Adrenal gland (tissue), 12 donors: ENCODE results near the gene MDN1. TPM values are rescaled to one million over a fixed set of nuclear protein-coding genes. Genes with fewer than 3 reads are reported as not detected.

Source experiments
- DNase-seq, 7 donors: peaks; one replicate each; pipeline ENCODE4 v3.0.0-alpha.2; 2019 to 2020
- H3K27ac ChIP-seq, 5 donors: fragments of 200-600 bp; sonication (generic) in 4 of 5; 1 replicate in 3 of 5; 2 replicates in 2 of 5; pipeline versions ENCODE4 v1.5.1 to v1.8.0; 2016 to 2020; ENCODE audit warnings: mild to moderate bottlenecking in 1 of 5
- H3K27me3 ChIP-seq: fragments of 200-600 bp; 2 replicates; pipeline ENCODE4 v1.8.0; 2021
- H3K36me3 ChIP-seq, 2 donors: fragments of 200-600 bp; replicated peaks in 1 of 2; 1 replicate in 1 of 2; 2 replicates in 1 of 2; pipeline versions ENCODE4 v1.5.1 to v1.8.0; 2018 to 2022
- H3K4me1 ChIP-seq, 2 donors: fragments of 200-600 bp; replicated peaks in 1 of 2; 1 replicate in 1 of 2; 2 replicates in 1 of 2; pipeline versions ENCODE4 v1.5.1 to v1.8.0; 2018 to 2021
- H3K4me3 ChIP-seq, 4 donors: fragments of 200-600 bp; sonication (generic) in 3 of 4; one replicate each; pipeline ENCODE4 v1.5.1; 2016 to 2018
- H3K9me3 ChIP-seq, 3 donors: fragments of 200-600 bp; sonication (generic) in 1 of 3; replicated peaks in 1 of 3; 1 replicate in 2 of 3; 2 replicates in 1 of 3; pipeline versions ENCODE4 v1.5.1 to v1.8.0; 2016 to 2021
- CTCF ChIP-seq, 6 experiments: fragments of 450-650 bp in 4 of 6; fragments of 200-600 bp in 2 of 6; sonication (generic) in 1 of 6; IDR thresholded peaks; 1 replicate in 5 of 6; 2 replicates in 1 of 6; pipeline versions ENCODE4 v1.5.1 to v1.8.0; 2016 to 2021; ENCODE audit warnings: antibody characterized with exemption in 6 of 6, mild to moderate bottlenecking in 2 of 6, moderate library complexity in 1 of 6
- POLR2A ChIP-seq, 2 donors: fragments of 450-650 bp; IDR thresholded peaks; one replicate each; pipeline ENCODE4 v1.6.1; 2017; ENCODE audit warnings: antibody characterized with exemption in 2 of 2, mild to moderate bottlenecking in 2 of 2, moderate library complexity in 1 of 2
- WGBS, 4 donors: extraction: QIAGEN DNeasy Blood & Tissue Kit in 2 of 4; methylation state at CpG; one replicate each; pipeline versions ENCODE4 v1.1.5 to v1.1.7; 2013 to 2017; 5-methylcytosine and 5-hydroxymethylcytosine counted together
- intact Hi-C, 2 donors: fragments of 100-400 bp; cut with DNase I; formaldehyde crosslinking; loops; one replicate each; pipeline versions ENCODE4 v1.14.1 to v1.15.0; 2022 to 2023
- polyA plus RNA-seq, 3 donors: library from polyadenylated mRNA; stranded (reverse); fragments of 200-250 nt in 2 of 3; fragments of 350-450 nt in 1 of 3; fragmentation: Illumina TruSeq in 1 of 3; extraction: RNeasy Lipid Tissue Mini Kit (QIAGEN cat#74804) in 1 of 3; gene quantifications; one replicate each; pipeline ENCODE4 v1.2.3, GENCODE V29; 2013 to 2014
- total RNA-seq, 9 donors: library from RNA; depleted of rRNA in 4 of 9; stranded (reverse); fragments of >200 nt in 4 of 9; fragments of 120-200 nt in 1 of 9; fragmentation: NEBNext Ultra II Directional in 1 of 9; extraction: Animal tissue kit (Norgen Biotek cat#: 25700) in 1 of 9; gene quantifications; one replicate each; pipeline versions ENCODE4 v1.1.0 to v1.2.4, GENCODE V29; 2013 to 2023
- donor health status: healthy with polysubstance abuse.
- donor health status: Bipolar disorder and iron deficiency.
- donor health status: DM: yes; HTN: yes; CAD: no.
- donor health status: DM: no; HTN: no; CAD: no.
- donor health status: DM: no; HTN: no; CAD: no.
- donor health status: DM: yes; HTN: yes; CAD: no.

Gene MDN1
- total and polyA plus RNA-seq, 12 donors = 15.0 to 74.1 (median 28.4) TPM

- TF ChIP-seq CTCF (IDR thresholded peaks at IDR 0.05) (no peak), POLR2A (IDR thresholded peaks at IDR 0.05) (no peak)
- WGBS, 4 donors = 54 to 77% (median 70%) methylated on average over 7 of the region's 7 CpGs
- Histone ChIP-seq H3K4me3 (no peak overlapping the region), H3K4me1 (no peaks in the 10 kb centered on the region), H3K27me3 (no peaks in the 10 kb centered on the region), H3K27ac (no peak overlapping the region), H3K9me3 (no peaks in the 10 kb centered on the region), H3K36me3 (peaks cover 0 to 94% of the 10 kb centered on the region in 2 donors)
- no peak for DNase-seq
- intact Hi-C loops = no loop called here
These were observed 143.4 kb downstream of the MDN1 start for GRCh38 chr6:89675949-89676748.

DNA sequence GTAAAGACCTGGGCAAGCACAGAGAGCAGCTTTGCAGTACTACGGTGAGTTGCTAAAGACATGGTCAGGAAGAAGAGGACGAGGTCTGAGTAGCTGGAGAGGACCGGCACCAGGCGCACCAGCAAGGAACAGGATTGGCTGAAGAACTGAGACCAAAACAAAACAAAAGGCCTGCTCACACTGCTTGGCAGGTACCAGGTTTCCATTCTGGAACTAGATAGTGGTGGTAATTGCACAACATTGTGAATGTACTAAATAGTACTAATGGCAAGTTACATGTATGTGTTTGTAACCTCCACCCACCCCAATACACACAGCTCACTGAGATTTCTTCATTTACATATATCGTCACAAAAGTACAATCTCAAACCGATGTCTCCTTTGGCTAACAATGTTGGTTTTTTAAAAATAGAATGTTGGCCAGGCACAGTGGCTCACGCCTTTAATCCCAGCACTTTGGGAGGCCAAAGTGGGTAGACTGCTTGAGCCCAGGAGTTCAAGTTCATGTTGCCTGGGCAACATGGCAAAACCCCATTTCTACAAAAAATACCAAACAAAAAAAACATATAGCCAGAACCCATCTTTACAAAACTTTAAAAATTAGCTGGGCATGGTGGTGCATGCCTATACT, 148.5 kb downstream of the MDN1 start:
- Histone ChIP-seq H3K36me3 (peaks cover 0 to 68% of the 10 kb centered on the region in 2 donors), H3K4me3 (no peak overlapping the region), H3K9me3 (no peaks in the 10 kb centered on the region), H3K27me3 (no peaks in the 10 kb centered on the region), H3K27ac (no peak overlapping the region), H3K4me1 (peaks cover 0 to 5% of the 10 kb centered on the region in 2 donors)
- DNase-seq = no peak
- intact Hi-C loops = no loop called here
- 93 to 96% (median 96%) methylated on average over 7 of the region's 7 CpGs for WGBS, 4 donors
- TF ChIP-seq POLR2A (IDR thresholded peaks at IDR 0.05) (no peak), CTCF (IDR thresholded peaks at IDR 0.05) (no peak)

DNA sequence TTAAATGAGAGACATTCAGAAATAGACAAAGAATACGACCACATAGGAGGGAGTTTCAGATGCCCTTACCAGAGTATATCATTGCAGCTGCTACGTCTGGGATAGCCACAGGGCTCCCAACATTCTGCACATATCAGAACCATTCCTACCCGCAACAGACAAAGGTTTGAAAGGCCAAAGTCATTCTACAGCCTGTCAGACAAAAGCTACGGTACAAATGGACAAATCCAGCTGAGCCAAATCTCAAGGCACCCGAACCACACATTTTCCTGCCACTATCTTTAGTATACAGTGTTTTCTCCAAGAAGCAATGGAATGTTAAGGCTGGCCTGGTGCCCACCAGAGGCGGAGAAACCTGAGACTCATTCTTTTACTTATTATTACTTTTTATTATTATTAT, 150.6 kb downstream of the MDN1 start:
- no peak overlapping the region for H3K4me3 ChIP-seq
- H3K36me3 ChIP-seq = peaks cover 0 to 48% of the 10 kb centered on the region in 2 donors
- H3K4me1 ChIP-seq = peaks cover 0 to 5% of the 10 kb centered on the region in 2 donors
- WGBS, 4 donors = 69 to 84% (median 73%) methylated on average over 6 of the region's 6 CpGs
- DNase-seq = no peak
- H3K9me3 ChIP-seq = no peaks in the 10 kb centered on the region
- H3K27me3 ChIP-seq = no peaks in the 10 kb centered on the region
- no peak for TF ChIP-seq POLR2A (IDR thresholded peaks at IDR 0.05)
- TF ChIP-seq CTCF (IDR thresholded peaks at IDR 0.05) = no peak
- no peak overlapping the region for H3K27ac ChIP-seq
- intact Hi-C loops = no loop called here

- H3K27ac ChIP-seq = no peak overlapping the region
- H3K36me3 ChIP-seq = peaks cover 0 to 40% of the 10 kb centered on the region in 2 donors
These were observed 151.6 kb downstream of the MDN1 start for GRCh38 chr6:89667872-89668556.

More at GRCh38 chr6:89667872-89668556, 151.6 kb downstream of the MDN1 start:
- intact Hi-C loops = no loop called here
- TF ChIP-seq POLR2A (IDR thresholded peaks at IDR 0.05) (no peak), CTCF (IDR thresholded peaks at IDR 0.05) (no peak)
- Histone ChIP-seq H3K4me1 (peaks cover 0 to 5% of the 10 kb centered on the region in 2 donors), H3K4me3 (no peak overlapping the region), H3K27me3 (no peaks in the 10 kb centered on the region), H3K9me3 (no peaks in the 10 kb centered on the region)
- no peak for DNase-seq
- WGBS, 4 donors = 90 to 94% (median 92%) methylated on average over 5 of the region's 5 CpGs
